Retinal pigment epithelial cell (primary cell): ENCODE results near the gene PRKCSH.

ENCODE experiments used
- DNase-seq: peaks from one replicate; pipeline ENCODE4 v3.0.0-alpha.2; 2010; ENCODE audit warnings: low read depth
- H3K4me3 ChIP-seq: 2 replicates; pipeline ENCODE4 v1.5.1; 2011; ENCODE audit warnings: mild to moderate bottlenecking, low read length, control low read depth, moderate library complexity
- CTCF ChIP-seq: conservative IDR thresholded peaks from 2 replicates; pipeline ENCODE4 v1.5.1; 2011; ENCODE audit warnings: low read depth, low read length, control low read depth, inconsistent platforms

The PRKCSH gene

DNA sequence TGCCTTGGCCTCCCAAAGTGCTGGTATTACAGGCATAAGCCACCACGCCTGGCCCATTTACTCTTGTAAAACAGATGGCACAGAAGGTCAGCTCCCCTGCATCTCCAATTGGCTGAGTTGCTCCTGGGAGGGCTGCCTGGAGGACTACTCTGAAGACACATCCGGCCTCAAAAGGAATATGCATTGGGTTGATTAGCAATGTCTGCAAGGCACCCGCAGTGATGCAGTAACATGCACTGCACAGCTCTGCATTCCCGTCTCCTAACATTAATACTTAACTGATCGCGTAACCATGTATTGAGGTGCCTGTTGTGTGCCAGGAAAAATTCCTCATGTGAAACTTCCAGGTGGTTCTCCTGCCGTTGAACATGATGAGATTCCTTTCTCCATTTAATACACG is 40.4 kb downstream of the PRKCSH start:
- TF ChIP-seq CTCF: no peak
- H3K4me3 ChIP-seq: no peak overlapping the region
- no peak for DNase-seq

GRCh38 chr19:11478167-11479089 is 43.0 kb downstream of the PRKCSH start:
- DNase-seq: no peak
- no peak for TF ChIP-seq CTCF
- no peak overlapping the region for H3K4me3 ChIP-seq

DNA sequence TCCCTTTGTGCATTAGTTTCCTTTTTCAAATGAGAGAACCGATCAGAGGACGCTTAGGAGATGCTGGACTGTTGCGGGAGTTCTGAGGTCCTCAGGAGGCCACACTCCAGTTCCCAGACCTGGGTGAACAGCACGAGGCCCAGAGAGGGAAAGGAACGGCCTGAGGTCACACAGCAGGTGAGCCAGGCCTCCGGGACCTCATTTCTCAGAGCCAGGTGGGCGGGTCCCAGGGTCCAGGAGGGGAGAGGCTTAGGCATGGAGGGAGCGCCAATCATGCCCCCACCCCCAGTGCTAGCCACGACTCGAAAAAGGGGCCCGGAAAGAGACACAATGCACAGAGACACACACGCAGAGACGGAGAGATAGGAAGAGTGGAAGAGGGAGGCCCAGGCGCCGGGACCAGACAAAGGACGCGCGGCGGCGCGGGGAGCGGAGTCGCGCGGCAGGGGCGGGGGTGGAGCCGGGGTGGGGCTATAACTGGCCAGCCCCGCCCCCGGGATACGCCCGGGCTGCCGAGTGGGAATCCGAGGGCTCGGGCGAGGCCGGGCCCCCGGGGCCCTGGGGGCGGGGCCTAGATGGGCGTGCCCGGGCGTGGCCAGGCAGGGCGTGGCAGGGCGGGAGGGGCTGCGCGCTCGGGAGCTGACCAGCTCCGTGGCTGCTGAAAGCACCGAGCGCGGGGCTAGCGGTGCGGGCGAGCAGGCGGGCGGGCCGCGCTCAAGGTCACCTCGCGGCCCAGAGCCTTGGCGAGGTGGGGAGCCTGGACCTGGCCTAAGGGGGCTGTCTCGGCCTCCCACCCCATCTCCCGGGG is 43.9 kb downstream of the PRKCSH start:
- no peak for DNase-seq
- H3K4me3 ChIP-seq: no peak overlapping the region
- TF ChIP-seq CTCF: no peak

DNA sequence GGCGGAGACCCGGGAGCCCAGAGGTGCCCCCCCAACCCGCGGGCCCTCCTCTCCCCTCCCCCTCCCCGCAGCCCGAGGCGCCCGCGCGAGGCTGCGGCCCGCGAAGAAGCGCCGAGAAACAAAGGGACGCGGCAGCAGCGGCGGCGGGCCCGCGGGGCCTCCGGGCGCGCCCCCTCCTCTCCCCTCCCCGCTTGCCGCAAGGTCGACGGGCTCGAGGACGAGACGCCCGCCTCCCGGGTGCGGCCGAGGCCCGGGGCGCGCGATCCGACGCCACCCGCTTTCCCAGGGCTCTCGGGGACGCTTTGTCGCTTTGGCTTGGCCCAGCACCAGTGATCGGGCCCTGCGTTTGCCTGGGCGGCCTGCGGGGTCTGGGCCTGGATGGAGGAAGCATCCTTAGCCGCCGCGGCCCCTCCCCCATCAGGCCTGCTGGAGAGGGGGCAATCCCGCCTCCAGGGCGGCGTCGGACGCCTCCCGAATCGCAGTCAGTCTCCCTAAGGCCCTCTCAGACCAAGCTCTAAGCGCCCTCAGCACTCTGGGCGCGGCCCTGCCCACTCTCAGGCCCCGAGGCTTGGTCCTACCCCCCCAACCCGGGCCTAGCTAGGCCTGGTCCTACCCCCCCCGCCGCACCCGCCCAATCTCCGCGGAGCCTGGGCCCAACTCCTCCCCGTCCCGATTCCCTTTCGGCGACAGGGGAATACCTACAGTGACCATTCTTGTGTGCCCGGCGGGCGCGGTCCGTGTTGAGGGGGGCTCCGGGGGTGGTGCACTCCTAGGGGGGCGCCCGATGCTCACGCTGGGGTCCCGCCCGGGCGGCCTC is 44.7 kb downstream of the PRKCSH start:
- H3K4me3 ChIP-seq: no peak overlapping the region
- DNase-seq: no peak
- TF ChIP-seq CTCF: no peak

DNA sequence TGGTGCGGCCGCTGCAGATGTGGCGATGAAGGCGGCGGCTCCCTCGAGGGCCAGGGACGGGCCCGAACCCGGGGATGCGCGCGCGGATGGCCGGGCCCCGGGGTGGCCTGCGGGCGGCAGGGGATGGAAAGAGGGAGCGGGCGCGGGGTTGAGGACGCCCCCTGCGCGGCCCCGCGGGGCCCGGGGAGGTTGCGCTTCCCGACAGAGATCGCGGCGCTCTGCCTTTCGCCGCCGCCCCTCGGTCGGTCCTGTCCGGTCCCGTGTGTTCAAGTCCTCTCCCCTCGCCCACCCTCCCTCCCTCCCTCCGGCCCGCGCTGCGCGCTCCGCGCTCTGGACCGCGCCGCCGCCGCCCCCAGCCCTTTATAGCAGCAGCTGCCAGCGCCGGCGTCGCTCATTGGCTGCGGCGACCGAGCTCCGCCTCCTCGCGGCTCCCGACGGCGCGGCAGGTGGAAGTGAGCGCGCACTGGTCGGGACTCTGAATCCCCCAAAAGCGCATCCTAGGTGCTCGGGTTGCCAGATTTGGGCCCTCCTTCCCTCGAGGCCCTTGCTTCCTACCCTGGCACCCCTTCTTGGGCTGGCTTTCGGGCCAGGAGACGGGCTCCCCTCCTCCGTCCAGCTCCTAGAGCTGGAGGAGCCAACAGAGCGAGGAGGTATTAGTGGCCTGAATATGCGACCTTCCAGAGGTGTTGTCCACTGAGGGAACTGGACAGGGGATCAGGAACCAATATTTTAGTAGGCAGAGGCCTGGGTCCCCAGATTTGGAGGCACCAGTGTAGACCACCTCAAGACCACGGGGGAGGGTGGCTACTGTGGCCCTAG is 45.5 kb downstream of the PRKCSH start, which contains the start of gene ELAVL3:
TSS of gene ELAVL3 (minus strand) at position 332 of the 819 bp plus-strand sequence. CDS start 438 bp downstream, outside the sequence.
- H3K4me3 ChIP-seq: peak within 1 kb of the TSS; percentile 42
- no peak for DNase-seq
- TF ChIP-seq CTCF: no peak
